ENCODE results near the gene GSX2.

Gene GSX2

GRCh38 chr4:54064317-54065111 lies 35.4 kb upstream of the GSX2 start, which contains the start of gene CHIC2:
Gene CHIC2, minus strand, starts transcription at chr4:54064605. Its CDS starts 305 bp downstream, at chr4:54064300.
- ATAC-seq, result peak; percentile 84

GRCh38 chr4:54065282-54066087 lies 34.5 kb upstream of the GSX2 start:
- no peak for ATAC-seq
- TF ChIP-seq CSRNP3 (CRISPR knock-in tag; IDR thresholded peaks at IDR 0.05) (no peak), CSDC2 (CRISPR knock-in tag; IDR thresholded peaks at IDR 0.05) (no peak), ZC3H10 (CRISPR knock-in tag; IDR thresholded peaks at IDR 0.05) (no peak), PPARA (CRISPR knock-in tag; IDR thresholded peaks at IDR 0.05; ENCODE audit: borderline replicate concordance) (no peak), TCF4 (CRISPR knock-in tag; IDR thresholded peaks at IDR 0.05; ENCODE audit: borderline replicate concordance) (no peak), TSHZ2 (CRISPR knock-in tag; IDR thresholded peaks at IDR 0.05) (no peak)

More at GRCh38 chr4:54064317-54065111, 35.4 kb upstream of the GSX2 start, which contains the start of gene CHIC2:
- no peak for TF ChIP-seq GLIS3 (CRISPR knock-in tag; IDR thresholded peaks at IDR 0.05)
- TF ChIP-seq POU6F1 (CRISPR knock-in tag; IDR thresholded peaks at IDR 0.05; ENCODE audit: borderline replicate concordance, low read depth), result no peak
- no peak for TF ChIP-seq PATZ1 (CRISPR knock-in tag; IDR thresholded peaks at IDR 0.05; ENCODE audit: borderline replicate concordance)
- no peak for TF ChIP-seq TOX (CRISPR knock-in tag; IDR thresholded peaks at IDR 0.05; ENCODE audit: borderline replicate concordance)
- TF ChIP-seq SNAI2 (CRISPR knock-in tag; IDR thresholded peaks at IDR 0.05), result peak; percentile 89
- 0 out of 2 replicates have a peak, but pooled peaks have one; percentile 41 for TF ChIP-seq ZFP3 (CRISPR knock-in tag; IDR thresholded peaks at IDR 0.05)
- peak; percentile 87 for TF ChIP-seq CSDC2 (CRISPR knock-in tag; IDR thresholded peaks at IDR 0.05)
- TF ChIP-seq CREB5 (CRISPR knock-in tag; IDR thresholded peaks at IDR 0.05; ENCODE audit: low read depth), result no peak
- 0 out of 2 replicates have a peak, but pooled peaks have one; percentile 22 for TF ChIP-seq ISL1 (CRISPR knock-in tag; IDR thresholded peaks at IDR 0.05)
- no peak for TF ChIP-seq ZNF8 (CRISPR knock-in tag; IDR thresholded peaks at IDR 0.05)
- TF ChIP-seq TSHZ2 (CRISPR knock-in tag; IDR thresholded peaks at IDR 0.05), result peak; percentile 97
- 0 out of 2 replicates have a peak, but pooled peaks have one; percentile 14 for TF ChIP-seq ESRRG (CRISPR knock-in tag; IDR thresholded peaks at IDR 0.05)
- TF ChIP-seq RARB (CRISPR knock-in tag; IDR thresholded peaks at IDR 0.05), result no peak
- no peak for TF ChIP-seq ZNF565 (CRISPR knock-in tag; conservative IDR thresholded peaks at IDR 0.05; ENCODE audit: low read depth)
- TF ChIP-seq ZNF70 (CRISPR knock-in tag; IDR thresholded peaks at IDR 0.05), result no peak
- no peak for TF ChIP-seq ZFP30 (CRISPR knock-in tag; IDR thresholded peaks at IDR 0.05)
- TF ChIP-seq ARNTL (CRISPR knock-in tag; IDR thresholded peaks at IDR 0.05; ENCODE audit: borderline replicate concordance, low read depth), result 0 out of 2 replicates have a peak, but pooled peaks have one; percentile 62
- no peak; the same call in 1 of the 2 replicates for TF ChIP-seq PPARA (CRISPR knock-in tag; IDR thresholded peaks at IDR 0.05; ENCODE audit: borderline replicate concordance)

Measured in SK-N-SH treated with all-trans-retinoic acid at 6 μM for 48 hours (cell line).